GM21447 (cell line): ENCODE measurements around the gene WASF3.

Experiments
- ATAC-seq: cut with Tn5 transposase; IDR thresholded peaks from one replicate; pipeline ENCODE4 v1.9.1; 2021; ENCODE audit not compliant: unreplicated experiment

The WASF3 gene

DNA sequence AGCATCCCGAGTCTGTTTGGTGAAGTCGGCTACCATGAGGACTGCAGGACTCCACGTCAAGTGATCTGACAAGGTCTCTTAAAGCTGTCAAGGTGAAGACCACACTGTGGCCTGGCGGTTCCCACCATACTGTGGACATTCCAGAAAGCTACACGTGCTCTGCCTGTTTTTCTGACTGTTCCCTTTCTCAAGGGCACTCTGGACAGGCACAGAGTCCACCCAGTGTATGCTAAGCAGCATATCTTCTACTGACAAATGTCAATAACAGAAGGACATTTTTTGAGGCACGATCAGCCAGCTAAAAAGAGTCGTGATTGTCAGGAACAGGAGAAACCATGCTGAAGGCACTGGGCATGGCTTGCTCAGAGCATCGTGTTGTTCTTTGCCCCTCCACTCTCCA, 12.8 kb upstream of the WASF3 start:
- no peak for ATAC-seq

DNA sequence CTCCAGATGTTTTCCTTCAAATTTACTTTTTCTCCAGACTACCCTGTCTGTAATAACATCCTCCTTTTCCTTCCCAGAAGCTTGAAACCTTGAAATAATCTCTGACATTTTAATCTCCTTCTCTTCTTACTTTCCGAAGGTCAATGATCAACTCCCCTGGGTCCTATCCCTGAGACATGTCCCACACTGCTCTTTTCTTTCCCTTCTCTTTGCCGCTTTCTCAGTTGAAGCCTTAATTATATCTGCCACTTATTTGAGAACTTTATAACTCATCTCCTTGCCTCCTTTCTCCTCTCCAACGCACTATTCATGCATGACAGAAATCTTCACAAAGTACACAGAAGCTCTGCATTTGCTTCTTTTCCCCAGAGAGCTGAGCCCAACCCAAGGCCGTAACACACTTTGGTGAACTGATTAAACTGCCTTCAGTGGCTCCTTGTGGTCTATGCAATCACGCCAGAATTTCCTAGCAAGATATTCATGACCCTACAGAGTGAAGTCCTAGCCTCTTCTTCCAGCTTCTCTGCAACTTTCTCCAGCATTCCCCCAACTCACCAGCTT, 9.2 kb upstream of the WASF3 start:
- ATAC-seq: no peak

DNA sequence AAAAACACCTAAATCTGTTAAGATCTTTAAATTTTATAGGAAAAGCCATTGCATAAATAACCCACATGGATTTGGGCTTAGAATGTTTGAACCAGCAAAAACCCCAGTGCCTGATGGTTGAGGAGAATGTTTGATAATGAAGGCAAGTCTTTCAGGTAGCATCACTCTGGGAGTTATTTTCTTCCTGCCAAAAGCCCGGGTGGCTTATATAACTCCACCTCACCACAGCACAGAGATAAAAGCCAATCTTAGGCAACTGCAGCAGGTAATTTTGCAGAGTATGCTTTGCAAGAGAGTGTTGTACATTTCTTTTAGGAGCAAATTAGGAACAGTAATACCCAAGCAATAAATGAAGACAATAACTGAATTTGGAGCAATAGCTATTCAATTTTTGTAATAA, 7.8 kb upstream of the WASF3 start:
- no peak for ATAC-seq

DNA sequence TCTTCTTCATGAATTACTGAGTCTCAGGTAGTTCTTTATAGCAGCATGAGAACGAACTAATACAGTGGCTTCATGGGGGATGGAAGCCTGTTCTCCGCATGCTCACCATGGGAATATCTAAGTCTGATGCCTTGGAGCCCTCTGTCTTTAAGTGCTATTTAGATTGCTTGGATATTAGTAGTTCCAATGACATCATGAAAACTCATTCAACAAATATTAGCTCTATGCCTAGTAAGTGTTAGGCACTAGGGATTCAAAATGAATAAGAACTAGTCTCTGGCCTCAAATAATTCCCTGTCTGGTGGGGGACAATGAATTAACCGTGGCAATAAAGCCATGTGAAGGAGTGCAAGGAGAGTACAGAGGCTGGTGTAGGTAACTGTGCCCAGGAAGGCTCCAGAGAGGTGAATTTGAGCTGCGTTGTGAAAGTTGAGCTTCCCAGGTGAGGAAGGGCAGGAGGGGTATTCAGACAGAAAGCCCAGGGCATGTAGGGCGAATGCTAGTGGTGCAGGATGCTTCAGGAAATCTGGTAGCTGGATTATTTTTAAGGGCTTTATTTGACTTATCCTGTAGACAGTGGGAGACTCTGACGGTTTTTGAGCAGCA, 6.1 kb upstream of the WASF3 start:
- ATAC-seq: no peak

DNA sequence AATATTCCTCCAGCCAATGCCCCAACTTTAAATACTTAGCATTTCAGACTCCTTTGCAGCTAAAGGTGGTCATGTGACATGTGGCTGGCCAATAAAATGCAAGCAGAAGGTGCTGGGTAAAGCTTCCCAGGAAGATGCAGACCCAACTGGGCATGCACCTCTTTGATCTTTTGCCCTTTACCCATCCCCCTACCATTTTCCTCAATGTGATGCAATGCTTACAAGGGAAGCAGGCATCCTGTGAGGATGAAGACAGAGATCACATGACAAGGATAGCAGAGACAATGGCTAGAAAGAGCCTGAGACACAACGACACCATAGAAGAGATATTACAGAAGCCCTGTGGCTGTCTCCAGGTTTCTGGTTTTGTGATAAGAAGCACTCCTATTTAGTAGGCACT, 2.1 kb upstream of the WASF3 start:
- no peak for ATAC-seq

DNA sequence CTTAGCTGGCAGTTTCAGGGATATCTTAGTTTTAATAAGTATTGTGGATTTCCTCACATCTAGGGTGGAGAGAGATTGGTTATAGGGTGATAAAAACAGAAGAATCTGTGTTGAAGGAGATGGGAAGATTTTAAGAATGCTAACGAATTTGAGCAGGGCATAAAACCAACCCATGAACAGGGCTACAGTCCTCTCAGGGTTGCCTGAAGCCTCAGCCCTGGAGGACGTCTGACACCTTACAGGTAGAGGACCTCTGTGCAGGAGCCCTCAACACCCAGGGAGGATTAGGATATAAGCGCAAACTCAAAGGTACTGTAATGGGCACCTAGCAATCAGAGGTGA, 461 bp upstream of the WASF3 start:
- ATAC-seq: peak; percentile 22

DNA sequence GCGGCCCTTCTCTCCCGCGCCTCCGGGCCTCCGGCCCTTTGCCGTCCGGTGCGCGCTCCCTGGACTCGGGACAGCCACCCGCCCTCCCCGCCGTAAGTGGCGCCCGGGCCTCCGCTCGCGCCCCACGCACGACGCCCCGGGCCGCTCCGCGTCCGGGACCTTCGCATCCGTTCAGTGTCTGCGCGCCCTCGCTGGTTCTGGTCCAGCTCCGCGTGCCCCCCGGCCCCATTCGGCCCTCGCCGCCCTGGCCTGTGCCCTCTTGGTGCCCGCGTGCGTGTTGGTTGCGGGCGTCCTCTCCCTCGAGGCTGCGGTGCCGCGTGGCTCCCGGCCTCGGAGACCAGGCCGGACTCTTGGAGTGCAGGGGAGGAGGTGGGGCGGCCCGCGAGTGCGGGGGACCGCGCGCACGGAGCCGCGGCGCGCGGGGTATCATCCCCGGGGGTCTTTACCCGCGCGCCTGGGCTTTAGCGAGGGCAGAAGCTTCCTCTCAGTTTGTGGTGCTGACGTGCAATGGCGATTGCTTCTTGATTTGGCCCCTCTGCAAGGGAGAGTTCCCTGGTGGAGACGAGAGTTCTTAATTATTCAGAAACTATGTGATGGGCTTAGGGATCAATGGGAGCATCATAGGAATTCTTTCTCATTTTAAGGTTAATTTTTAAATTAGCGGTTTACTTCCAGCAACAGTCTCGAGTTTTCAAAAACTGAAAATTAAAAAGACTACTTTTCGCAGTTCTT, 757 bp downstream of the WASF3 start:
- no peak for ATAC-seq

DNA sequence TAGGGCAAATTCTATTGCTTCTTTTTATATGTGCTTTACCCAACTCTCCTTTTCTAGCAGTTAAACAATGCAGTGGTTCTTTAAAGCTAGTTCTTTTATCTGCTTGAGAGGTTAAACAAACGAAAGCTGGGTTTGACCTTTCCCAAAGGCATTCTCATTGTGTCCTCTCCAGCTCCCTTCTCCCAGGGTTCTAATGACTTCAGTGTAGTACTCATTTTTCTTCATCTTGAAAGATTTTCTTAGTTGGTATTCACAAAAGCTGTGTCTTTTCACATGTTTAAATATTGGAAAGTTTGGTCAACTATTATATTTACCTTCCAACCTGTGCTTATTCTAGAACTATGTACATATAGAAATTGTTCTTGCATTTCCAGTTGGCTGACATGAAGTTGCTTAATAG, 1.5 kb downstream of the WASF3 start:
- no peak for ATAC-seq

DNA sequence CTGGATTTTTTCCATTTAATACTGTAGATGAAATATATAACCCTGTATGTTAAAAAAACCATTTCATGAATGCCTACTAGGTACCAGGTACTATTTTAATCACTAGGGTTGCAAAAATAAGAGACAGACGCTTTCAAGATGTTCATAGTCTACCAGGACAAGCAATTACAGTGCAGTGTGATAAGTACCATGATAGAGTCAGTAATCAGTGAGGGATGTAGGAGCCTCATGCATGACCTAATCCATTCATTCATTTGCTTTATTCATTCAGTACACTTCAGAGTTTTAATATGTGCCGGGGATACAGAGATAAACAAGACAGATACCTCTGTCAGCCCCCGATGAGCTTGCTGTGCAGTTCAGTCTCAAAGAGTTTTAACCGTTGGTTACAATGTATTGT, 3.0 kb downstream of the WASF3 start:
- no peak for ATAC-seq

DNA sequence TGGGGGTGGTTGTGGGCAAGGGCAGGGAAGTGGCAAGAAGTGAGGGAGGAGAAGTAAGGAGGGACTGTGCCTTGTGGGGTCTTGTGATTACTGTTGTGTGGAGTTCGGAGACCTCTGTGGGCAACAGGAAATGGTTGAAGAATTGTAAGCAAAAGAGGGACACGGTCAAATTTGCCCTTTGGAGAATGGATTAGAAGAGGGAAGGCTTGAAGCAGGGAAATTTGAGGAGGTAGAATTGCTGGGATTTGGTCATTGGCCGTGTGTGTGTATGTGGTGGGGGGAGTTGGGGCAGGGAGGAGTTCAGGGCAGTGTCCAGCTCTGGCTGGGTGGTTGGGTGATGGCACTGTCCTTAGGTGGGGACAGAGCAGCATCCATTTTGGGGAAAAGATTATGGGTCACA, 3.6 kb downstream of the WASF3 start:
- ATAC-seq: no peak

DNA sequence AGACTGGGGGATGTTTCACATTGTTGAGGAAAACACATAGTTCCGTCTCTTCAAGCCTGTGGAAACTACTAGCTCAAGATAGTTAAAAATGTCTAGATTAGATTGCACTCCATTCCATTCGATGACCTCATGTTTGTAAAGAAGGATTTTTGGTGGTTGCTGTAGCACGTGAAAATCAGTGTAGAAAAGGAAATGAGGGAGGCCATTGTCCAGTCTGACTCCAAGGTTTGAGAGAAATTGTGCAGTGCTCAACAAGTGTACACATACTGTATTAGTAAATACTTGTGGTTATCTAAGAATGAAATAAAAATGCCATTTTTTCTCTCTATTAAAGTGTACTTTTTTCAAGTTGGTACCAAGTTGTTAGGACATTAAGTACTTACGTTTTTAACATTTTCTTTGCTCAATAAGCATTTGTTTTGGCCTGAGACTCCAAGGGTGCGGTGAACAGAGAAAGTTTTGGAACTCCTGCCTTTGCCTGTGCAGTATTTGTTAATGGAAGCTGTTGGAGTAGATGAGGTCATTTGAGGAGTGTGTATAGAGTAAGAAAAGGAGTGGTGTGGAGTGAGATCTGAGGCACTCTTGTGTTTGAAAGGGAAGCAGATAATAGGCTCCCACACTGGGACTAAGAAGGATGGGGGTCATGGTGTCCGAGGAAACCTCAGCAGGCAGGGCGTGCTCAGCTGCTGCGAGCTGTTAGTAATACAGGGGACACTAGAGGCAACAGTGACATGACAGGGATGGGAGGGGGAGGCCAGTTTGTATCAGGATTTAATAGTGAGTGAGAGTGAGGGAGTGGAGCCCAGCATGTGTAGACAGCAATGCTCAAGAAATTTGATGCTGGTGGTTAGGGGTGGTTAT, 4.4 kb downstream of the WASF3 start:
- no peak for ATAC-seq

DNA sequence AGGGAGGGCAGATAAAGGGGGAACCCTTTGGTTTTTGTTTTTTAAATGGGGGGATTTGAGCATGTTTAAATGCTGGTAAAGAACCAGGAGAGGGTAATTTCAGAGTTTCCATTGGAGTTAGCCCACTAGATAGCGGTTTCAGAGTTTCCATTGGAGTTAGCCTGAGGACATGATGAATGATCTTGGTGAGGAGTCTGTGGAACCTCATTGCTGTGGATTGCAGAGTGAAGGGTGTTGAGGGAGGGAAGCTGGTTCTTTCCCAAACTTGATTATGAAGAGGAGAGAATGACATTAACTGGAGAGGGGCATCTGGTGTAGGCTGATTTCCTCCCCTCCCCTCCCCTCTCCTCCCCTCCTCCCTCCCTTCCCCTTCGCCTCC, 5.0 kb downstream of the WASF3 start:
- ATAC-seq: no peak

DNA sequence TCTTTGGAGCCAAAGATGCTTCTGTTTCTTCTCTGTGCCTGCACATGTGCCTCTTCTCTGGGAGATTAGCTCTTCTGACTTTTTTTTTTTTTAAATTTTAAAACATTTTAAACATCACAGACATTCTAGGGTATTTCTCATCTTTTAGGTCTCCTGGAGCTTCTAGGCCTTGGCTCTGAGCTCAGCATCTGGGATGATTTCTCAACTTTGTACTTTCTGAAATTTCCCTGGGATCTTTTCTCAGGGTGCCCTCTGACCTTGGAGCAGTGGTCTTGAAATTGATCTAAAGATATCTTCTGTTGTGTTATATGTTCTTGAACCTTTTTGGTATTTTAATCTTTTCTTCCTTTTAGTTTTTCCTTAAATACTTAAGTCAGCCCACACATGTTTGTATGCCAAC, 6.2 kb downstream of the WASF3 start:
- no peak for ATAC-seq

DNA sequence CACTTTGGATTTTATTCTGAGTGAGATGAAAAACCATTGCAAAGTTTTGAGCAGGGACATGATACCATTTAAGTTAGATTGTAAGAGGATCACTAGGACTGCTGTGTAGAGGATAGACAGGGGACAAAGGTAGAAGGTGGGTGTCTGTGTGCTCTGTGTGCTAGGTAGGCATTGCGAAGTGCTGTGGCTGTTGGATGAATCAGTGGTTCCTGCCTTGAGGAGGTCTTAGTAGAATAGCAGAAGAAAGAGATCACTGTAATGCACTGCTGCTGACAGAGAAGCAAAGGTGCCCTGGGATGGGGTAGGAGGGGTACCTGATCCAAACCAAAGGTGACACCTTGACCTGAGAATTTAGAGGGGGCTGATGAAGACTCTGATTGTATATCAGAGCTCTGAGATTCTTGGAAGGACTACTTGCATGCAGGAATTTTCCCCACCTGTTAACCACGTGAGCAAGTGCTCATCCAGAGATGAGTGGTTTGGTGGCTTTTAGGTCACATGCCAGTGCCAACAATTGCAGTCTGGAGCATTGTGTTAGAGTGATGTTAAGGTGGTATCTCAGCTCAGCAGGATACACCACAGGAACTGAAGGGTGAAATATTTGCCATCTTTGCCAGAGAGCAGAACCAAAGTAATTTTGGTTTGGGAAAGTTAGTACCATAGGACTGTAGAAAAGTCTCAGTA, 10.8 kb downstream of the WASF3 start:
- no peak for ATAC-seq

DNA sequence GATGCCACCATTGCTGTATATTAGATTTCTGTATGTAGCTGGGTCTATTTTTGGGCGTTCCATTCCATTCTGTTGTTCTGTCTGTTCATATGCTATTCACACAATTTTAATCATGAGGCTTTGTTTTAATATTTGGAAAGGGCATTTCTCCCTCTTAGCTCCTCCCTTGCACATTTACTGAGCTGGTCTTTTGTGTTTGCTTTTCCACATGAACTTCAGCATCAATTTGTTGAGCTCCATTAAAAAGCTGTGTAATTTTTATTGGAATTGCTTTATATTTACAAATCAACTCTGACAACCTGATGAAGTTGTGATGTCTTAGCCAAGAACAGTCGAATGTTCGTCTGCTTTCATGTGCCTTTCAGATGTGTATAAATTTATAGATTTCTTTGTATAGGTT, 14.0 kb downstream of the WASF3 start:
- no peak for ATAC-seq

DNA sequence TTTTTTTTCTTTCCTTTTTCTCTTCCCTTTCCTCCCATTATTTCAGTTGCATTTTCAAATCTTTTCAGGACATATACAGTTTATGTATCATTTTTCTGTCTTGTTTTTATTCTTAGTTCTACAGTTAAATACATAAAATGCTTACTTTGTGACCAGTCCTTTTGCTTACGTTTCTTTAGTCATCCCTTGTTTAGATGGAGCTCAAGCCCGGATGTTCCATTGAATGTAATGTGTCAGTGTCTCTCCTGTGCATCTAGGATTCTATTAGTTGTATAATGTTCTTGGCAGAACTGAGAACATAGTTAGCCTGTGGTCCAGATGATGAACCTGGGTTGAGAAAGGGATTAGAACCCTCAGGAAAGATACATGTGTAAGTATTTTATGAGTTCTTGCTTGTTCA, 17.8 kb downstream of the WASF3 start:
- no peak for ATAC-seq

DNA sequence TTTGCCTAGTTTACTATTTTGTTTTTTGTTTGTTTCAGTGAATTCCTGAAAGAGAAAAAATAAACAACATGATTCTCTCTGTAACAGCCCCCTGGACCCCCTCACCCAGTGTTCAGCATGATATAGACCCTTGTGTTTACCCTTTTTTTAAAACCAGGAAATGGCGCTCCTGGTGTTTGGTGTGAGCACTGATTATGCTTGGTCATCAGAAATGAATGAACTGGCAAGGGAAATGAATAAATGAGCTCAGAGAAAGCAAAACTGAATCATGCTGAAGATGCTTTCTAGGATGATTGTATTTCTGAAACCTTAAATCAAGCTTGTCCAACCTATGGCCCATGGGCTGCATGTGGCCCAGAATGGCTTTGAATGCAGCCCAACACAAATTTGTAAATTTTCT, 22.1 kb downstream of the WASF3 start:
- ATAC-seq: no peak

DNA sequence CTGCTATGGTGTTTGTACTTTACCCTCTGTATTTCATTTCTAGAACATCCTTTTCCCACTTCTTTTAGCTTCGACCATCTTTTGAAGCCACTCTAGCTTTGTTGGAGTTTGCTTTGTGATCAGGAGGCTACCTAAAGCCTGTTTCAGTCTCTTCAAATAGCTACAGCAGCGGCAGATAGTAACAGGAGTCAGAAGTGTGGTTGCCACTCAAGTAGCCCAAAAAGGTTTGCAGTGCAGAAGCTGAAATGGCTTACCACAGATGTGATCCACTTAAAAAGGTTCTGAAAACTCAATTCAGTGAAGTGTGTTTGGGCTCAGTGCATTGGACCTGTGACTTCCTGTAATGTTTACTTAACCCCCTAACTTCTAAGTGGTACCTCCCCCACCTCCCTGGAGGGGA, 26.2 kb downstream of the WASF3 start:
- ATAC-seq: no peak

DNA sequence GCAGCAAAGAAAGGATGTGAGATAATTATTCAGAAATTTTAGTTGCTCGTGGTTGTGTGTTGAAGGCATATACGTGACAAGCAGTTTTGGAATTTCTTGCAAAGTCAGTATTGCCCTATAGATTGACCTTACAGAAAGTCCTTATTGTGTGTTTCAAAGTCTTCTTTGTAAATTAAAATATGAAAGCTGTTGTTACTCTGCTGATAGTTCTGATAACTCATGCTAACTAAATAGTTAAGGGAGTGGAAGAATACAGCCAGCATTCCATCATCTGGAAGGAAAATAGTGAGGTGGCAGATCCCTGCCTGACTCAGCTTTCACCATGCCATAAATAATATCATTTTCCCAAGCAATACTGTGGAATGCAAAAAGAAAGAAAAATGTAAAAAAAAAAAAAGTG, 27.2 kb downstream of the WASF3 start:
- ATAC-seq: no peak

DNA sequence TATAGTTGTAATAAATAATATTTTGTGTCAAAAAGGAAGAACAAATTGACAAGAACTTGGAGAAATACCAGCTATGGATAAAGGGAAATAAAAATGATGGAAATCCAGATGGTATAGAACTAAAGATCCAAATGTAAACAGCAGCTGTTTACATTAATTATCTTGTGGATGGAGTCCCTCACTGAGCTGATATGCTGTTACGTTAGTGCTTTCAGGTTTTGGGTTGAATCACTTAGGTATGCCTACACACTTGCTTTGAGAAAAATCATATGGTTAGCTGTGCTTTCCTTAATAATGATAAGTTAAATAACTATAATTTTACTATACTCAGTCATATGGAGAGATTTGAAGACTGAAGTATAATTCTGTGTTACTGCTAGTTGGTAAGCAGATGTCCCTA, 27.7 kb downstream of the WASF3 start:
- ATAC-seq: no peak

DNA sequence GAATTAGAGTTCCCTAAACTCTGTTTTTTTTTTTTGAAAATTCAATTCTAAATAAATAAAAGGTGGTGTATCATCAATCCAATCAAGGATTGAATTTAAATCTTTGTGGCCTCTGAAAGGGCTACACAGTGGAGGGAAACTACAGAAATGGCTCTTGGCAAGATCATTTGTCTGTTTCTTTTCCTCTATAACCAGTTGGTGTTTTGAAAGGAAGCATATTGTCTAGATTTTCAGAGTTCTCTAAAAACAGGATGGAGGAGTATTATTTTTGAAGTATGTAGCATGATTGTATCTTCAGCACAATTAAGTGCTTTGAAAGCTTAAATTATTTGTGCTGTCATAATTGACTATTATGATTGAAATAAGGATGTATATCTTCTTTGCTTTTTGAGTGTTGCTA, 29.8 kb downstream of the WASF3 start:
- ATAC-seq: no peak
